Activated B cell treated with CpG ODN at 0.5 μM for 24 hours (primary cell): ENCODE results near the gene CNTNAP2. TPM values are rescaled to one million over a fixed set of nuclear protein-coding genes. Genes with fewer than 3 reads are reported as not detected.

Experiments used
- ATAC-seq: fragments of 200-7000 bp; cut with Tn5 transposase; one replicate; pipeline ENCODE4 v1.10.0; 2021; ENCODE audit warnings: low read depth, mild to moderate bottlenecking, moderate library complexity
- CTCF ChIA-PET: fragments of 350-600 bp; sonication (Branson Sonifier 250); formaldehyde crosslinking; loops from one replicate; lab custom pipeline; 2021; ENCODE audit warnings: antibody characterized with exemption; lab: Charles Lee
- POLR2A ChIA-PET: fragments of 350-600 bp; sonication (Branson Sonifier 250); formaldehyde crosslinking; loops from one replicate; lab custom pipeline; 2021; ENCODE audit warnings: antibody characterized with exemption; lab: Charles Lee
- DNase-seq: peaks from one replicate; pipeline ENCODE4 v3.0.0; 2022
- H3K27ac Mint-ChIP-seq: one replicate; pipeline ENCODE4 v1.8.0; 2020; ENCODE audit warnings: mixed read lengths
- H3K27me3 Mint-ChIP-seq: one replicate; pipeline ENCODE4 v1.8.0; 2021; ENCODE audit warnings: mixed read lengths
- H3K36me3 Mint-ChIP-seq: one replicate; pipeline ENCODE4 v1.8.0; 2021; ENCODE audit warnings: low read depth, mixed read lengths
- H3K4me1 Mint-ChIP-seq: one replicate; pipeline ENCODE4 v1.8.0; 2021; ENCODE audit warnings: mixed read lengths
- H3K4me3 Mint-ChIP-seq: one replicate; pipeline ENCODE4 v1.8.0; 2020; ENCODE audit warnings: mild to moderate bottlenecking, mixed read lengths
- H3K9me3 Mint-ChIP-seq: one replicate; pipeline ENCODE4 v1.8.0; 2020; ENCODE audit warnings: mixed read lengths
- intact Hi-C: fragments of 100-400 bp; cut with micrococcal nuclease; formaldehyde crosslinking; loops from one replicate; pipeline ENCODE4 v1.15.1; 2024
- total RNA-seq: library from RNA; stranded (reverse); gene quantifications from 2 replicates; pipeline ENCODE4 v1.2.3, GENCODE V29; 2022
- TF ChIP-seq, protein P1 (sequence below): fragments of 200-600 bp; IDR thresholded peaks from one replicate; pipeline ENCODE4 v1.8.0; 2022; ENCODE audit warnings: antibody characterized with exemption, mild to moderate bottlenecking

The CNTNAP2 gene
- total RNA-seq, 1 donor from 2014 or later = 0.84 TPM

GRCh38 chr7:146670532-146670931, 553.9 kb downstream of the CNTNAP2 start:
- intact Hi-C loops = no loop called here
- H3K36me3 Mint-ChIP-seq = no peaks in the 10 kb centered on the region
- ATAC-seq = no peak
- TF ChIP-seq, protein P1, sequence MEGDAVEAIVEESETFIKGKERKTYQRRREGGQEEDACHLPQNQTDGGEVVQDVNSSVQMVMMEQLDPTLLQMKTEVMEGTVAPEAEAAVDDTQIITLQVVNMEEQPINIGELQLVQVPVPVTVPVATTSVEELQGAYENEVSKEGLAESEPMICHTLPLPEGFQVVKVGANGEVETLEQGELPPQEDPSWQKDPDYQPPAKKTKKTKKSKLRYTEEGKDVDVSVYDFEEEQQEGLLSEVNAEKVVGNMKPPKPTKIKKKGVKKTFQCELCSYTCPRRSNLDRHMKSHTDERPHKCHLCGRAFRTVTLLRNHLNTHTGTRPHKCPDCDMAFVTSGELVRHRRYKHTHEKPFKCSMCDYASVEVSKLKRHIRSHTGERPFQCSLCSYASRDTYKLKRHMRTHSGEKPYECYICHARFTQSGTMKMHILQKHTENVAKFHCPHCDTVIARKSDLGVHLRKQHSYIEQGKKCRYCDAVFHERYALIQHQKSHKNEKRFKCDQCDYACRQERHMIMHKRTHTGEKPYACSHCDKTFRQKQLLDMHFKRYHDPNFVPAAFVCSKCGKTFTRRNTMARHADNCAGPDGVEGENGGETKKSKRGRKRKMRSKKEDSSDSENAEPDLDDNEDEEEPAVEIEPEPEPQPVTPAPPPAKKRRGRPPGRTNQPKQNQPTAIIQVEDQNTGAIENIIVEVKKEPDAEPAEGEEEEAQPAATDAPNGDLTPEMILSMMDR = no peak
- H3K4me3 Mint-ChIP-seq = no peak overlapping the region
- no peaks in the 10 kb centered on the region for H3K4me1 Mint-ChIP-seq
- peaks cover 14% of the 10 kb centered on the region for H3K9me3 Mint-ChIP-seq
- no peaks in the 10 kb centered on the region for H3K27me3 Mint-ChIP-seq
- H3K27ac Mint-ChIP-seq = no peak overlapping the region
- DNase-seq = no peak
- POLR2A ChIA-PET = no interaction called here
- CTCF ChIA-PET = no interaction called here

DNA sequence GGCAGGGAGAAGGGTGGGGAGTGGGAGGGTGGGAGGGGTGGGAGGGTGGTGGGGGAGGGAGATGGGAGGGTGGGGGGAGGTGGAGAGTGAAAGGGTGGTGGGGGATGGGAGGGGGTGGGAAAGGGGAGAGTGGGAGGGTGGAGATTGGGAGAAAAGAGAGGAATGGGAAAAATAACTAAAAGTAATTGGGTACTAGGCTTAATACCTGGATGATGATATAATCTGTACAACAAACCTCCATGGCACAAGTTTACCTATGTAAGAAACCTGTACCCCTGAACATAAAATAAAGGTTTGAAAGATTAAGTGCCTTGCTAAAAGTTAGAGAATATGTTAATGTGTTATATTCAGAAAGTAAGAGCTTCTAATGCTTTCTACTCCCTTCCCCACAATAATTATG, 564.9 kb downstream of the CNTNAP2 start:
- POLR2A ChIA-PET = no interaction called here
- Mint-ChIP-seq H3K4me1 (no peaks in the 10 kb centered on the region), H3K27ac (no peak overlapping the region), H3K36me3 (no peaks in the 10 kb centered on the region), H3K4me3 (no peak overlapping the region), H3K27me3 (no peaks in the 10 kb centered on the region), H3K9me3 (peaks cover 2% of the 10 kb centered on the region)
- CTCF ChIA-PET = no interaction called here
- intact Hi-C loops = no loop called here
- DNase-seq = no peak
- ATAC-seq = no peak
- TF ChIP-seq, protein P1 = no peak

GRCh38 chr7:146683439-146683838, 566.8 kb downstream of the CNTNAP2 start:
- ChIA-PET POLR2A (no interaction called here), CTCF (no interaction called here)
- no peak overlapping the region for H3K27ac Mint-ChIP-seq
- ATAC-seq = no peak
- H3K4me1 Mint-ChIP-seq = no peaks in the 10 kb centered on the region
- H3K9me3 Mint-ChIP-seq = peaks cover 2% of the 10 kb centered on the region
- no peak for DNase-seq
- H3K27me3 Mint-ChIP-seq = no peaks in the 10 kb centered on the region
- no peaks in the 10 kb centered on the region for H3K36me3 Mint-ChIP-seq
- H3K4me3 Mint-ChIP-seq = no peak overlapping the region
- TF ChIP-seq, protein P1 = no peak
- intact Hi-C loops = no loop called here

DNA sequence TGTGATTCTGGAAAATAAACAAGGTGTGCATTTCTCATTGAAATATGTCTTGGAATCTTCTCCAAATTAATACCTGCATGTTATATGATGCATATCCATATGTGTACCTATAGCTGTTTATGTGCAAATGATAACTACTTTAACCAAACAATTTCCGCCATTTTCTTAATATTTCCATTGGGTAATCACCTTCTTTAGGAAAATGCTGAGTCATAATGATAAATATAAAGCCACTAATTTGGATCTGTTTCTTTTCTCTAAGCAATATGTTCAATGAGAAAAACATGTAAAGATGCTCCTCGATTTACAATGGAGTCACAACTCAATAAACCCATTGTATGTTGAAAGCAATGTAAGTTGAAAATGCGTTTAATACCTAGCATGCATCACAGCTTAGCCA, 574.4 kb downstream of the CNTNAP2 start:
- DNase-seq = no peak
- no peak overlapping the region for H3K27ac Mint-ChIP-seq
- no peaks in the 10 kb centered on the region for H3K36me3 Mint-ChIP-seq
- POLR2A ChIA-PET = no interaction called here
- TF ChIP-seq, protein P1 = no peak
- H3K9me3 Mint-ChIP-seq = no peaks in the 10 kb centered on the region
- CTCF ChIA-PET = no interaction called here
- H3K4me1 Mint-ChIP-seq = no peaks in the 10 kb centered on the region
- intact Hi-C loops = no loop called here
- no peaks in the 10 kb centered on the region for H3K27me3 Mint-ChIP-seq
- no peak overlapping the region for H3K4me3 Mint-ChIP-seq
- no peak for ATAC-seq

- TF ChIP-seq, protein P1 = no peak
- intact Hi-C loops = no loop called here
- no peaks in the 10 kb centered on the region for H3K36me3 Mint-ChIP-seq
- ATAC-seq (no peak), DNase-seq (no peak)
- no peak overlapping the region for H3K27ac Mint-ChIP-seq
- no peaks in the 10 kb centered on the region for H3K4me1 Mint-ChIP-seq
- H3K27me3 Mint-ChIP-seq = no peaks in the 10 kb centered on the region
- POLR2A ChIA-PET = no interaction called here
- peaks cover 2% of the 10 kb centered on the region for H3K9me3 Mint-ChIP-seq
- CTCF ChIA-PET = no interaction called here
- H3K4me3 Mint-ChIP-seq = no peak overlapping the region
Observed at GRCh38 chr7:146698995-146699610, 582.5 kb downstream of the CNTNAP2 start.
